ENCODE results near the gene RAPGEF3. TPM values are rescaled to one million over a fixed set of nuclear protein-coding genes. Genes with fewer than 3 reads are reported as not detected.

The RAPGEF3 gene
- total and polyA plus RNA-seq, 2 of the 8 experiments (the other 6 are each of a cell fraction or from before 2014, with no cell fraction given), result 5.0 to 9.4 TPM

DNA sequence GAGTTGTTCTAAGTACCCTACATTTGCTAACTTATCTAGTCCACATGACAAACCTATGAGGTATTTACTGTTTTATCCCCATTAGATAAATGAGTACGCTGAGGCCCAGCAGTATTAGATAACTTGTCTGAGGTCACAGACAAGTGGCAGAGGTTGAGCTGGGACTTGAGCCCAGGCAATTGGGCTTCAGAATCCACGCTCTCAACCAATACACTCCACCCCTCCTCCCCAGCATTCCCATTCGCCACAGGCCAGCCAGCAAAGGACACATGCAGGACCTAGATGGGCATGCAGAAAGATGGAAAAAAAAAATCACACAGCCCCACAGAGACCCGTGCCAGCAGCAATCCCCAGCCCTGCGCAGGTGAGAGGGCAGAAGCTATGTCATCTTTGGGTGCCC is 48.7 kb upstream of the RAPGEF3 start:
- Histone ChIP-seq H3K56ac (replicated peaks; ENCODE audit: insufficient read length, low read depth, low read length) (no peak overlapping the region), H3K36me3 (ENCODE audit: control insufficient read depth in 2 of 4, insufficient read depth in 4 of 4, low read length in 3 of 4) (peaks cover 0 to 2% (median 0%) of the 10 kb centered on the region in 4 experiments; a peak in 1 of 8 replicates), H3K27ac (ENCODE audit: low read depth, low read length) (no peak overlapping the region), H2BK5ac (ENCODE audit: low read depth, low read length) (no peak overlapping the region; the same call in 1 of the 2 replicates), H2BK12ac (ENCODE audit: low read depth, low read length) (no peak overlapping the region), H3K79me1 (ENCODE audit: low read depth, low read length) (peaks cover 12% of the 10 kb centered on the region; the same call in 1 of the 2 replicates), H3K23me2 (ENCODE audit: low read depth, low read length) (0 out of 2 replicates have a peak, but pooled peaks cover 1% of the 10 kb centered on the region), H3K9ac (replicated peaks in 1 of 4; ENCODE audit: extremely low read depth in 1 of 4, low read depth in 3 of 4, low read length in 3 of 4) (no peak overlapping the region), H3K79me2 (ENCODE audit: control insufficient read depth in 1 of 2, insufficient read depth in 2 of 2, low read length in 2 of 2) (peaks cover 0 to 95% of the 10 kb centered on the region in 2 experiments; a peak in 3 of 4 replicates), H3K23ac (ENCODE audit: insufficient read length) (no peak overlapping the region), H3K4me2 (ENCODE audit: insufficient read depth in 1 of 2, low read depth in 2 of 2, low read length in 2 of 2) (no peak overlapping the region), H3K9me3 (ENCODE audit: insufficient read depth in 2 of 2, low read depth in 1 of 2, low read length in 1 of 2) (no peaks in the 10 kb centered on the region), H4K5ac (ENCODE audit: insufficient read length, low read depth, low read length) (no peak overlapping the region), H3K4me3 (ENCODE audit: extremely low read depth in 1 of 4, insufficient read depth in 2 of 4, low read depth in 3 of 4, low read length in 4 of 4) (no peak overlapping the region), H4K8ac (ENCODE audit: extremely low read depth, insufficient read depth, low read length) (no peak overlapping the region), H3K4ac (replicated peaks; ENCODE audit: insufficient read length, low read depth, low read length) (no peak overlapping the region), H4K20me1 (replicated peaks in 1 of 2; ENCODE audit: control insufficient read depth in 1 of 2, insufficient read depth in 2 of 2, low read length in 2 of 2) (peaks cover 10 to 18% of the 10 kb centered on the region in 2 experiments), H2BK120ac (replicated peaks; ENCODE audit: low read depth, low read length) (no peak overlapping the region), H2BK20ac (ENCODE audit: low read length) (no peak overlapping the region), H3K4me1 (replicated peaks in 1 of 4; ENCODE audit: control insufficient read depth in 3 of 4, insufficient read depth in 4 of 4, low read length in 3 of 4) (peaks cover 14 to 39% (median 31%) of the 10 kb centered on the region in 4 experiments), H2AK5ac (ENCODE audit: low read depth, low read length) (no peak overlapping the region), H2BK15ac (ENCODE audit: low read length) (no peak overlapping the region), H3K14ac (ENCODE audit: insufficient read length) (no peak overlapping the region), H3K27me3 (replicated peaks in 1 of 4; ENCODE audit: control insufficient read depth in 3 of 4, extremely low read depth in 1 of 4, insufficient read depth in 3 of 4, low read length in 3 of 4) (no peaks in the 10 kb centered on the region), H2AFZ (ENCODE audit: low read length) (no peak overlapping the region), H3K18ac (ENCODE audit: extremely low read depth, low read length) (no peak overlapping the region), H4K91ac (replicated peaks; ENCODE audit: insufficient read length, low read length) (no peak overlapping the region)
- ChIA-PET CTCF (ENCODE audit: partially characterized antibody) (interaction anchor here (0.8 to 58.8 kb wide), 12 partner anchors 10 to 92 kb away, joined by 3 to 2001 read pairs (median 8); partner anchors contain the start of genes HDAC7 and RAPGEF3), POLR2A (ENCODE audit: partially characterized antibody) (interaction anchor here (1.0 to 29.3 kb wide), 4 partner anchors 9 to 91 kb away, joined by 4 to 480 read pairs (median 10); no protein-coding TSS in a partner anchor)
- FAIRE-seq (no peak), DNase-seq (ENCODE audit: low read depth in 1 of 2, low spot score in 2 of 2) (no peak)
- TF ChIP-seq NRF1 (IDR thresholded peaks at IDR 0.05; ENCODE audit: low read depth, low read length), result no peak
- TF ChIP-seq GABPA (IDR thresholded peaks at IDR 0.05; ENCODE audit: borderline replicate concordance, insufficient read depth, low read length), result no peak
- TF ChIP-seq CBX5 (IDR thresholded peaks at IDR 0.05; ENCODE audit: low read depth, low read length), result no peak
- 76% methylated on average over 5 of the region's 5 CpGs; no CpG with 5 or more reads in 1 of the 2 experiments for WGBS, 2 experiments (ENCODE audit: extremely low coverage in 1 of 2, insufficient coverage in 1 of 2, insufficient read length in 1 of 2, insufficient replicate concordance in 2 of 2, low coverage in 1 of 2, low lambda C conversion rate in 2 of 2, missing lambda C conversion rate in 1 of 2)

Data from H1 (cell line).